Measurements from ENCODE around the gene CLOCK.
A peak's percentile ranks its signal among the peaks of the same experiment; 100 is the strongest.

Gene CLOCK

DNA sequence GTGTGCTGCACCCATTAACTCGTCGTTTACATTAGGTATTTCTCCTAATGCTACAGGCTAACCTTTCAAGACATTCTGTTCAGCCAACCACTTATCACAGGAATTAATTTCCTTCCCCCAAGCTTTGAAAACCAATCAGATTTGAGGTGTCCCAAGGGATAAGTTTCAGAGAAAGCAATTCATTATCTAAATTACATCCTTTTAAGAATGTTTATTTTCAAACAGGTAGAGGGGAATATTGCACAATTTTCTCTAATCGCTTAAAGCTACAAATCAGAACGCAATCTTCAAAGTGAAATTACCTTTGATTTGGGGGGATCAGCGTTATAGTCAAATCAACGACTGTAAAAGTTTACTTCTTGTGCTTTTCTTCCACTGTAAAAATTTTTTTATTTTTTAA, 1.6 kb downstream of the CLOCK start:
- no peak for DNase-seq (ENCODE audit: extremely low read depth, low read depth)
- TF ChIP-seq CTCF (IDR thresholded peaks at IDR 0.05; ENCODE audit: low read depth, low read length, missing control alignments): no peak
- H3K4me3 ChIP-seq (replicated peaks; ENCODE audit: low read depth, low read length): peak overlapping the region; percentile 75

- no peak overlapping the region; the same call in 1 of the 2 replicates for H3K4me3 ChIP-seq (replicated peaks; ENCODE audit: low read depth, low read length)
- no peak for DNase-seq (ENCODE audit: extremely low read depth, low read depth)
- TF ChIP-seq CTCF (IDR thresholded peaks at IDR 0.05; ENCODE audit: low read depth, low read length, missing control alignments): no peak
These were observed 2.9 kb downstream of the CLOCK start for GRCh38 chr4:55543858-55544257.

- no peak for TF ChIP-seq CTCF (IDR thresholded peaks at IDR 0.05; ENCODE audit: low read depth, low read length, missing control alignments)
- no peak for DNase-seq (ENCODE audit: extremely low read depth, low read depth)
These were observed 6.4 kb downstream of the CLOCK start for GRCh38 chr4:55540271-55540670.

GRCh38 chr4:55539658-55540057, 7.1 kb downstream of the CLOCK start:
- no peak for TF ChIP-seq CTCF (IDR thresholded peaks at IDR 0.05; ENCODE audit: low read depth, low read length, missing control alignments)
- DNase-seq (ENCODE audit: extremely low read depth, low read depth): no peak
- H3K4me3 ChIP-seq (replicated peaks; ENCODE audit: low read depth, low read length): no peak overlapping the region

More at GRCh38 chr4:55540271-55540670, 6.4 kb downstream of the CLOCK start:
- H3K4me3 ChIP-seq (replicated peaks; ENCODE audit: low read depth, low read length): no peak overlapping the region

- H3K4me3 ChIP-seq (replicated peaks; ENCODE audit: low read depth, low read length): no peak overlapping the region
- TF ChIP-seq CTCF (IDR thresholded peaks at IDR 0.05; ENCODE audit: low read depth, low read length, missing control alignments): no peak
- DNase-seq (ENCODE audit: extremely low read depth, low read depth): no peak
These were observed 8.2 kb downstream of the CLOCK start for GRCh38 chr4:55538531-55538930.

DNA sequence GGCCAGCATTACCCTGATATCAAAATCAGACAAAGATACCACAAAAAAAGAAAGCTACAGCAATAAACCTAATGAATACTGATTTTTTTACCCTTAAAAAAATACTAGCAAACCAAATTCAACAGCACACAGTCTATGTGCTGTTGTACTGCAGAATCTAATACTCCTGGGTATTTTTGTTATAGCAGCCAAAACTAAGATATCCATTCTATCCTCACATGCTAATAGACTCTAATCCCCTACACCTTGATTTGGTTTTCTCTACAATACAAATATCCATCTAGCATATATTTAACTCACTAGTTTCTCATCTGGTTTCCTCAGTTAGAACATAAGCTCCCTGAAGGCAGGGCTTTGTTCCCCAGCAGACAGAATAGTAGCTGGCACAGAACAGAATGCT, 12.4 kb downstream of the CLOCK start:
- TF ChIP-seq CTCF (IDR thresholded peaks at IDR 0.05; ENCODE audit: low read depth, low read length, missing control alignments): no peak
- H3K4me3 ChIP-seq (replicated peaks; ENCODE audit: low read depth, low read length): no peak overlapping the region
- no peak for DNase-seq (ENCODE audit: extremely low read depth, low read depth)

DNA sequence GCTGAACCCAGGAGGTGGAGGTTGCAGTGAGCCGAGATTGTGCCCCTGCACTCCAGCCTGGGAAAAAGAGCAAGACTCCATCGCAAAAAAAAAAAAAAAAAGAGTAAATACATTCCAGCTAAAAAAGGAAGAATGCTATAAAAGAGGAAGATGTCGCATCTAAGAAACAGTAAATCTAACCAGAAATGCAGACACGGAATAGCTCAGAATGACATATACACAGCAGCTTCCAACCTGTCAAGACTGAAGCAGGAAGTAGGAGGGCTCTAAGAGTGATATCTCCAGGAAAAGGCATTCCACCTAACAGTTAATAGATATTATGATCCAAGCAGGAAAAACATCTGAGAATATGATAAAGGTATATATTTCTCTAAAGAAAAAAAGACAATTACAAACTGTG, 16.0 kb downstream of the CLOCK start:
- DNase-seq (ENCODE audit: extremely low read depth, low read depth): no peak

More for the DNA sequence above, 16.0 kb downstream of the CLOCK start:
- no peak overlapping the region for H3K4me3 ChIP-seq (replicated peaks; ENCODE audit: low read depth, low read length)
- no peak for TF ChIP-seq CTCF (IDR thresholded peaks at IDR 0.05; ENCODE audit: low read depth, low read length, missing control alignments)
